ENCODE measurements around the gene AMER2. TPM values are rescaled to one million over a fixed set of nuclear protein-coding genes. Genes with fewer than 3 reads are reported as not detected.

AMER2 gene
- total RNA-seq, 1 donor: not detected

DNA sequence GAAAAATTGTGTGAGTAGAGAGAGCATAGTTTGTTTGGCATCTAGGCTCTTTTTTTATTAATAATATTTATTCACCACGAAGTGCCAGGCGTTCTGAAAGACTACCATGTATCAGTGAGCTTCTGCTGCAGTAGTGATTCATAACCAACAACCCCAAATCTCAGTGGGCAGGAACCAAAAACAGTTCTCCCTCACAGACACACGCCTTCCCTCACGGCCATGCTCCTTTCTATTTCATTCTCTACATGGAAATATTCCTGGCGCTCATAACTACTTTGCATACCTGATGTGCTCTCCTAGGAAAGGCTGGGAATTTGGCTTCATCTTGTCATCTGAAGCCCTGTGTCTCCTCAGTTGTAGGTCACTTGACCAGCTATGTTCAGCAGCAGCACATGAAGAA lies 26.6 kb upstream of the AMER2 start:
- no peak for DNase-seq (ENCODE audit: insufficient read length, low spot score, missing footprints)
- no peaks in the 10 kb centered on the region for H3K36me3 ChIP-seq (ENCODE audit: insufficient read depth, low read length)
- no peaks in the 10 kb centered on the region for H3K79me2 ChIP-seq (ENCODE audit: insufficient read depth, low read length)
- no peaks in the 10 kb centered on the region for H4K20me1 ChIP-seq (ENCODE audit: insufficient read depth, low read length)
- H3K4me3 ChIP-seq (ENCODE audit: insufficient read depth, low read length): no peak overlapping the region
- H3K27me3 ChIP-seq (ENCODE audit: insufficient read depth, low read length): no peaks in the 10 kb centered on the region
- H2AFZ ChIP-seq (ENCODE audit: low read length): no peak overlapping the region
- TF ChIP-seq, protein P1, sequence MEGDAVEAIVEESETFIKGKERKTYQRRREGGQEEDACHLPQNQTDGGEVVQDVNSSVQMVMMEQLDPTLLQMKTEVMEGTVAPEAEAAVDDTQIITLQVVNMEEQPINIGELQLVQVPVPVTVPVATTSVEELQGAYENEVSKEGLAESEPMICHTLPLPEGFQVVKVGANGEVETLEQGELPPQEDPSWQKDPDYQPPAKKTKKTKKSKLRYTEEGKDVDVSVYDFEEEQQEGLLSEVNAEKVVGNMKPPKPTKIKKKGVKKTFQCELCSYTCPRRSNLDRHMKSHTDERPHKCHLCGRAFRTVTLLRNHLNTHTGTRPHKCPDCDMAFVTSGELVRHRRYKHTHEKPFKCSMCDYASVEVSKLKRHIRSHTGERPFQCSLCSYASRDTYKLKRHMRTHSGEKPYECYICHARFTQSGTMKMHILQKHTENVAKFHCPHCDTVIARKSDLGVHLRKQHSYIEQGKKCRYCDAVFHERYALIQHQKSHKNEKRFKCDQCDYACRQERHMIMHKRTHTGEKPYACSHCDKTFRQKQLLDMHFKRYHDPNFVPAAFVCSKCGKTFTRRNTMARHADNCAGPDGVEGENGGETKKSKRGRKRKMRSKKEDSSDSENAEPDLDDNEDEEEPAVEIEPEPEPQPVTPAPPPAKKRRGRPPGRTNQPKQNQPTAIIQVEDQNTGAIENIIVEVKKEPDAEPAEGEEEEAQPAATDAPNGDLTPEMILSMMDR (IDR thresholded peaks at IDR 0.05; ENCODE audit: extremely low read depth, low read depth, low read length): no peak
- no peaks in the 10 kb centered on the region for H3K4me1 ChIP-seq (ENCODE audit: insufficient read depth, low read length)
- no peak overlapping the region for H3K4me2 ChIP-seq (ENCODE audit: insufficient read depth, low read length)
- H3K27ac ChIP-seq (ENCODE audit: low read depth, low read length): no peak overlapping the region
- no peaks in the 10 kb centered on the region for H3K9me3 ChIP-seq (ENCODE audit: low read depth, low read length)

DNA sequence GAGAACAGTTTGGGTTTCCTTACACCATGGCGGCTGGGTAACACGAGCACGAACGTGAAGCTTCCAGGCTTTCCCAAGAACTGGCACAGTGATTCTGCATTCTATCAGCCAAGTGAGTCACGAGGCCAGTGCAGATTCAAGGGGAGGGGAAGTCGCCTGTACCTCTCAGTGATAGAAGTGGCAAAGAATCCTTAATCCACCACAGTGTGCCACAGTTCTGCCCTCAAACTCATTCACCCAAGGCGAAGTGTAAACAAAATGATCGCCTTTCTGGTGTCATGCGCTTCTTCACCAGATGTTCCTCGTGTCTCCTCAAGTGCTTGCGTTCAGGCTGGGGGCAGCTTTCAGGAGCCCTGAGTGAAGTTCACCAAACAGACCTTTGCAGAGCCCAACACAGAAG lies 24.9 kb upstream of the AMER2 start:
- Histone ChIP-seq H3K36me3 (ENCODE audit: insufficient read depth, low read length) (no peaks in the 10 kb centered on the region), H4K20me1 (ENCODE audit: insufficient read depth, low read length) (no peaks in the 10 kb centered on the region), H3K4me2 (ENCODE audit: insufficient read depth, low read length) (no peak overlapping the region), H3K79me2 (ENCODE audit: insufficient read depth, low read length) (no peaks in the 10 kb centered on the region), H3K4me1 (ENCODE audit: insufficient read depth, low read length) (no peaks in the 10 kb centered on the region), H3K27me3 (ENCODE audit: insufficient read depth, low read length) (no peaks in the 10 kb centered on the region), H3K9me3 (ENCODE audit: low read depth, low read length) (no peaks in the 10 kb centered on the region), H3K4me3 (ENCODE audit: insufficient read depth, low read length) (no peak overlapping the region), H2AFZ (ENCODE audit: low read length) (no peak overlapping the region), H3K27ac (ENCODE audit: low read depth, low read length) (no peak overlapping the region)
- no peak for DNase-seq (ENCODE audit: insufficient read length, low spot score, missing footprints)
- TF ChIP-seq, protein P1 (IDR thresholded peaks at IDR 0.05; ENCODE audit: extremely low read depth, low read depth, low read length): no peak

DNA sequence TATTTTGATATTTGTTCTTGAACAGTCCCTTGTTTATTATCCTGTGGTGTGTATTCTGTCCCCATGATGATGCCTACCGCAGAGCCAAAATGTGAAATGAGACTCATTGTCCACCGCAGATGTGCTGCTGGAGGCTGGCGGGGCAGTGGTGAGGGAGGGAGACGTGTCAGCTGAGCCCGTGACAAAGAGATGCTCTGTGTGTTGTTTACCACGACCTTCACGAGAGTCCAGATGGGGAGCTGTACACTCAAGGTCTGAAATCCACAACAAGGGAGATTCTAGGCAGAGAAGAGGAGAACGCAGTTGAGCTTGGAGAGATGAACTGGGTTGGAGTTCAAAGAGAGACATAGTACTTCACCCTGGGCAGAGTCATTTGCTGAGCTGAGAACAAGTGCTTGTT lies 20.8 kb upstream of the AMER2 start:
- no peaks in the 10 kb centered on the region for H4K20me1 ChIP-seq (ENCODE audit: insufficient read depth, low read length)
- H3K79me2 ChIP-seq (ENCODE audit: insufficient read depth, low read length): no peaks in the 10 kb centered on the region
- H3K9me3 ChIP-seq (ENCODE audit: low read depth, low read length): no peaks in the 10 kb centered on the region
- H3K27ac ChIP-seq (ENCODE audit: low read depth, low read length): no peak overlapping the region
- no peaks in the 10 kb centered on the region for H3K27me3 ChIP-seq (ENCODE audit: insufficient read depth, low read length)
- H2AFZ ChIP-seq (ENCODE audit: low read length): no peak overlapping the region
- TF ChIP-seq, protein P1 (IDR thresholded peaks at IDR 0.05; ENCODE audit: extremely low read depth, low read depth, low read length): no peak
- no peak overlapping the region for H3K4me3 ChIP-seq (ENCODE audit: insufficient read depth, low read length)
- H3K4me1 ChIP-seq (ENCODE audit: insufficient read depth, low read length): no peaks in the 10 kb centered on the region
- H3K4me2 ChIP-seq (ENCODE audit: insufficient read depth, low read length): no peak overlapping the region
- no peaks in the 10 kb centered on the region for H3K36me3 ChIP-seq (ENCODE audit: insufficient read depth, low read length)
- no peak for DNase-seq (ENCODE audit: insufficient read length, low spot score, missing footprints)

DNA sequence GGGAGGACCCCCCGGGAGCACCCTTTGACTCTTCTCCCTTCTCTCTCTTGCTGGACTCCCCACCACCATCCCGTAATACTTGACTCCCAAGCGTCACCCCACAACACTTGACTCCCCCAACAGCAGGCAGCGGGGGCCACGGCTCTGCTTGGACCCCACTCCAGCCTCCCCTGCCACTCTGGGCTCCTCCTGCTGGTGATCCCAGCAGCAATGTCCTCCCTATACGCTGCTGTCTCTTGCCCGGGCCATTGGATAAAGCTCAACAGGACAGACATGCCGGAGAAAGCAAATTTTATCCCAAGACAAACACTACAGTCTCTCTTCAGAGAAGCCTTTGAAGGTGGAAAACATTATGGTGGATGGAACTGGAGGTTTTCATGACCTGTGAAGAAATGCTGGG lies 20.4 kb upstream of the AMER2 start:
- Histone ChIP-seq H3K79me2 (ENCODE audit: insufficient read depth, low read length) (no peaks in the 10 kb centered on the region), H3K27me3 (ENCODE audit: insufficient read depth, low read length) (no peaks in the 10 kb centered on the region)
- DNase-seq (ENCODE audit: insufficient read length, low spot score, missing footprints): no peak

More for the DNA sequence above, 20.4 kb upstream of the AMER2 start:
- H3K9me3 ChIP-seq (ENCODE audit: low read depth, low read length): no peaks in the 10 kb centered on the region
- no peaks in the 10 kb centered on the region for H3K4me1 ChIP-seq (ENCODE audit: insufficient read depth, low read length)
- no peaks in the 10 kb centered on the region for H4K20me1 ChIP-seq (ENCODE audit: insufficient read depth, low read length)
- no peaks in the 10 kb centered on the region for H3K36me3 ChIP-seq (ENCODE audit: insufficient read depth, low read length)
- no peak overlapping the region for H3K4me3 ChIP-seq (ENCODE audit: insufficient read depth, low read length)
- H2AFZ ChIP-seq (ENCODE audit: low read length): no peak overlapping the region
- TF ChIP-seq, protein P1 (IDR thresholded peaks at IDR 0.05; ENCODE audit: extremely low read depth, low read depth, low read length): no peak
- no peak overlapping the region for H3K27ac ChIP-seq (ENCODE audit: low read depth, low read length)
- no peak overlapping the region for H3K4me2 ChIP-seq (ENCODE audit: insufficient read depth, low read length)
